ENCODE measurements around the gene SDF2L1.
"Not testable (repeated sequence)": the region's sequence is repeated elsewhere in the genome, so short reads cannot be mapped to it uniquely, and the experiment has no call there.

SDF2L1 gene

GRCh38 chr22:21677606-21678443 lies 35.7 kb downstream of the SDF2L1 start:
- no peak for TF ChIP-seq CTCF (IDR thresholded peaks at IDR 0.05; ENCODE audit: extremely low read depth, missing control alignments)
- no peak for DNase-seq (ENCODE audit: low spot score)

GRCh38 chr22:21678842-21679241 lies 36.7 kb downstream of the SDF2L1 start:
- DNase-seq (ENCODE audit: low spot score): not testable (repeated sequence)

- DNase-seq (ENCODE audit: low spot score): no peak
- TF ChIP-seq CTCF (IDR thresholded peaks at IDR 0.05; ENCODE audit: extremely low read depth, missing control alignments): no peak
These were observed 37.3 kb downstream of the SDF2L1 start for GRCh38 chr22:21679383-21679782.

- TF ChIP-seq CTCF (IDR thresholded peaks at IDR 0.05; ENCODE audit: extremely low read depth, missing control alignments): no peak
- no peak for DNase-seq (ENCODE audit: low spot score)
These were observed 38.9 kb downstream of the SDF2L1 start for GRCh38 chr22:21680830-21681565.

GRCh38 chr22:21681566-21682370 lies 39.7 kb downstream of the SDF2L1 start:
- DNase-seq (ENCODE audit: low spot score): no peak
- no peak for TF ChIP-seq CTCF (IDR thresholded peaks at IDR 0.05; ENCODE audit: extremely low read depth, missing control alignments)

GRCh38 chr22:21682385-21683175 lies 40.5 kb downstream of the SDF2L1 start:
- TF ChIP-seq CTCF (IDR thresholded peaks at IDR 0.05; ENCODE audit: extremely low read depth, missing control alignments): no peak
- DNase-seq (ENCODE audit: low spot score): no peak

GRCh38 chr22:21683401-21683811 lies 41.3 kb downstream of the SDF2L1 start:
- DNase-seq (ENCODE audit: low spot score): no peak
- no peak for TF ChIP-seq CTCF (IDR thresholded peaks at IDR 0.05; ENCODE audit: extremely low read depth, missing control alignments)

All from GM20000 (cell line).